GM21619 (cell line): ENCODE data around the gene SLC10A6.
"Not testable (repeated sequence)": the region's sequence is repeated elsewhere in the genome, so short reads cannot be mapped to it uniquely, and the experiment has no call there.

ENCODE experiments used
- ATAC-seq: cut with Tn5 transposase; IDR thresholded peaks from one replicate; pipeline ENCODE4 v1.9.1; 2021; ENCODE audit not compliant: unreplicated experiment

Gene SLC10A6

GRCh38 chr4:86848732-86849619, at the start of gene SLC10A6:
Gene SLC10A6, minus strand, starts transcription at chr4:86849384. Its CDS starts 269 bp downstream, at chr4:86849115.
- ATAC-seq = no peak

- ATAC-seq = no peak
Observed at GRCh38 chr4:86898562-86898961, 49.4 kb upstream of the SLC10A6 start.

GRCh38 chr4:86896596-86896995, 47.4 kb upstream of the SLC10A6 start:
- no peak for ATAC-seq

GRCh38 chr4:86895692-86896488, 46.7 kb upstream of the SLC10A6 start:
- peak; percentile 55 for ATAC-seq

GRCh38 chr4:86894455-86894854, 45.3 kb upstream of the SLC10A6 start:
- ATAC-seq = no peak

- ATAC-seq = no peak
Observed at GRCh38 chr4:86893136-86893535, 44.0 kb upstream of the SLC10A6 start.

GRCh38 chr4:86892636-86892960, 43.4 kb upstream of the SLC10A6 start:
- no peak for ATAC-seq

GRCh38 chr4:86891762-86892635, 42.8 kb upstream of the SLC10A6 start, which contains the start of gene C4orf36:
Gene C4orf36, minus strand, starts transcription at chr4:86892422. Its CDS starts 902 bp downstream, at chr4:86891520.
- ATAC-seq = peak; percentile 61

- ATAC-seq = no peak
Observed at GRCh38 chr4:86890790-86891189, 41.6 kb upstream of the SLC10A6 start.

- no peak for ATAC-seq
Observed at GRCh38 chr4:86879641-86880040, 30.5 kb upstream of the SLC10A6 start.

GRCh38 chr4:86878640-86879039, 29.5 kb upstream of the SLC10A6 start:
- ATAC-seq = no peak

GRCh38 chr4:86876894-86877685, 27.9 kb upstream of the SLC10A6 start:
- no peak for ATAC-seq

- ATAC-seq = not testable (repeated sequence)
Observed at GRCh38 chr4:86875436-86875835, 26.3 kb upstream of the SLC10A6 start.

GRCh38 chr4:86872135-86872534, 23.0 kb upstream of the SLC10A6 start:
- no peak for ATAC-seq

GRCh38 chr4:86870442-86871069, 21.4 kb upstream of the SLC10A6 start:
- ATAC-seq = no peak

GRCh38 chr4:86857341-86858052, 8.3 kb upstream of the SLC10A6 start:
- no peak for ATAC-seq

- ATAC-seq = no peak
Observed at GRCh38 chr4:86856896-86857295, 7.7 kb upstream of the SLC10A6 start.

GRCh38 chr4:86855572-86855971, 6.4 kb upstream of the SLC10A6 start:
- no peak for ATAC-seq

GRCh38 chr4:86853209-86853608, 4.0 kb upstream of the SLC10A6 start:
- no peak for ATAC-seq
